ENCODE results near the gene PHOSPHO2. TPM values are rescaled to one million over a fixed set of nuclear protein-coding genes. Genes with fewer than 3 reads are reported as not detected.

The PHOSPHO2 gene
- total RNA-seq, 1 experiment from 2014 or later, result 6.9 TPM

- intact Hi-C loops (cut with micrococcal nuclease; ENCODE audit: unreplicated experiment), result no loop called here
- Histone ChIP-seq H3K27me3 (replicated peaks; ENCODE audit: insufficient read depth, low read depth, low read length, poor library complexity) (no peaks in the 10 kb centered on the region), H3K36me3 (ENCODE audit: insufficient read depth, low read length, poor library complexity, severe bottlenecking) (no peaks in the 10 kb centered on the region), H3K4me3 (ENCODE audit: low read depth, low read length, poor library complexity, severe bottlenecking) (peak overlapping the region; percentile 71), H3K27ac (ENCODE audit: low read depth, low read length, poor library complexity, severe bottlenecking) (no peak overlapping the region), H3K4me1 (ENCODE audit: insufficient read depth, low read length, poor library complexity, severe bottlenecking) (peaks cover 18% of the 10 kb centered on the region), H3K9me3 (ENCODE audit: low read depth, low read length, poor library complexity, severe bottlenecking) (no peaks in the 10 kb centered on the region)
- no peak for TF ChIP-seq EZH2 (IDR thresholded peaks at IDR 0.05; ENCODE audit: borderline replicate concordance, low read depth, low read length, poor library complexity, severe bottlenecking)
- TF ChIP-seq, protein P1, sequence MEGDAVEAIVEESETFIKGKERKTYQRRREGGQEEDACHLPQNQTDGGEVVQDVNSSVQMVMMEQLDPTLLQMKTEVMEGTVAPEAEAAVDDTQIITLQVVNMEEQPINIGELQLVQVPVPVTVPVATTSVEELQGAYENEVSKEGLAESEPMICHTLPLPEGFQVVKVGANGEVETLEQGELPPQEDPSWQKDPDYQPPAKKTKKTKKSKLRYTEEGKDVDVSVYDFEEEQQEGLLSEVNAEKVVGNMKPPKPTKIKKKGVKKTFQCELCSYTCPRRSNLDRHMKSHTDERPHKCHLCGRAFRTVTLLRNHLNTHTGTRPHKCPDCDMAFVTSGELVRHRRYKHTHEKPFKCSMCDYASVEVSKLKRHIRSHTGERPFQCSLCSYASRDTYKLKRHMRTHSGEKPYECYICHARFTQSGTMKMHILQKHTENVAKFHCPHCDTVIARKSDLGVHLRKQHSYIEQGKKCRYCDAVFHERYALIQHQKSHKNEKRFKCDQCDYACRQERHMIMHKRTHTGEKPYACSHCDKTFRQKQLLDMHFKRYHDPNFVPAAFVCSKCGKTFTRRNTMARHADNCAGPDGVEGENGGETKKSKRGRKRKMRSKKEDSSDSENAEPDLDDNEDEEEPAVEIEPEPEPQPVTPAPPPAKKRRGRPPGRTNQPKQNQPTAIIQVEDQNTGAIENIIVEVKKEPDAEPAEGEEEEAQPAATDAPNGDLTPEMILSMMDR (conservative IDR thresholded peaks at IDR 0.05; ENCODE audit: low read depth, low read length), result no peak
- CTCF ChIA-PET, result no interaction called here
- POLR2A ChIA-PET (ENCODE audit: low non-redundant PET), result no interaction called here
- BruUV-seq (replicated peaks), result no TSS peak
- DNase-seq (ENCODE audit: low spot score), result no peak
Observed at GRCh38 chr2:169732583-169733358, 38.5 kb downstream of the PHOSPHO2 start.

DNA sequence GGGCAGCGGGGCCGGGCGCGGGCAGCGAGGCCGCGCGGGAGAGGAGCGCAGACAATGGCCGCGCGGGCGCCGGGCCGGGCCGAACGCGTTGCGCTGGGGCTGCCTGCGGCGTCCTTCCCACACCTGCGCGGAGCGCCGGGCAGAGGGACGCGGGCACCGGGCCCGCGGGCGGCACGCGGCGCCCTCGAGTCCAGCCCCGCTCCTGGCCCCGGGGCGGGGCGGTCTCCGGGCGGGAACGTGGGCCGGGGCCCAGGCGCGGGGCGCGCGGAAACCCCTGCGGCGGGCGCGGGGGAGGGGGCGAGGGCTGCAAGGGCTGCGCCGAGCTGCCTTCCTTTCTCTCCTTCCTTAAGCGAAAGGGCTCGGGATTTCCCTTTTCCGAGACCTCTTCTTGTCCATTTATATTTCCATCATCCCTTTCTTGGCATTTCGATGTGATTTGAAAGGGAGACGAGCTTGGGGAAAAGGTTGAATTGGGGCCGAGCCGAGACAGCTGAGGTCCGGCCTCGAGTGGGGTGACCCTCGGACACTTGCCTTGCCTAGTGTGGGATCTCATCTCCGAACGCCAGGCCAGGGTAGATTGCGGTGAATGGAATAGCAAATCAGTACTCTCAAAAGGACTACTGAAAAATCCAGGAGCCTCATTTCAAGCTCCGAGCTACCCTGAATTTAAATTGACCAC lies 40.0 kb downstream of the PHOSPHO2 start:
- H3K27ac ChIP-seq (ENCODE audit: low read depth, low read length, poor library complexity, severe bottlenecking), result peak overlapping the region; percentile 69
- DNase-seq (ENCODE audit: low spot score), result peak; percentile 71
- no peaks in the 10 kb centered on the region for H3K9me3 ChIP-seq (ENCODE audit: low read depth, low read length, poor library complexity, severe bottlenecking)

GRCh38 chr2:169735623-169736022 lies 41.4 kb downstream of the PHOSPHO2 start:
- H3K4me3 ChIP-seq (ENCODE audit: low read depth, low read length, poor library complexity, severe bottlenecking), result peak overlapping the region; percentile 71
- ChIA-PET CTCF (no interaction called here), POLR2A (ENCODE audit: low non-redundant PET) (no interaction called here)

More for the DNA sequence above, 40.0 kb downstream of the PHOSPHO2 start:
- Histone ChIP-seq H3K27me3 (replicated peaks; ENCODE audit: insufficient read depth, low read depth, low read length, poor library complexity) (no peaks in the 10 kb centered on the region), H3K36me3 (ENCODE audit: insufficient read depth, low read length, poor library complexity, severe bottlenecking) (no peaks in the 10 kb centered on the region), H3K4me1 (ENCODE audit: insufficient read depth, low read length, poor library complexity, severe bottlenecking) (peaks cover 18% of the 10 kb centered on the region), H3K4me3 (ENCODE audit: low read depth, low read length, poor library complexity, severe bottlenecking) (peak overlapping the region; percentile 71)
- no TSS peak for BruUV-seq (replicated peaks)
- CTCF ChIA-PET, result no interaction called here
- POLR2A ChIA-PET (ENCODE audit: low non-redundant PET), result no interaction called here
- intact Hi-C loops (cut with micrococcal nuclease; ENCODE audit: unreplicated experiment), result no loop called here
- TF ChIP-seq, protein P1 (conservative IDR thresholded peaks at IDR 0.05; ENCODE audit: low read depth, low read length), result no peak
- no peak for TF ChIP-seq EZH2 (IDR thresholded peaks at IDR 0.05; ENCODE audit: borderline replicate concordance, low read depth, low read length, poor library complexity, severe bottlenecking)

More at GRCh38 chr2:169735623-169736022, 41.4 kb downstream of the PHOSPHO2 start:
- no peaks in the 10 kb centered on the region for H3K9me3 ChIP-seq (ENCODE audit: low read depth, low read length, poor library complexity, severe bottlenecking)
- H3K27ac ChIP-seq (ENCODE audit: low read depth, low read length, poor library complexity, severe bottlenecking), result no peak overlapping the region
- no peaks in the 10 kb centered on the region for H3K27me3 ChIP-seq (replicated peaks; ENCODE audit: insufficient read depth, low read depth, low read length, poor library complexity)
- TF ChIP-seq, protein P1 (conservative IDR thresholded peaks at IDR 0.05; ENCODE audit: low read depth, low read length), result no peak
- TF ChIP-seq EZH2 (IDR thresholded peaks at IDR 0.05; ENCODE audit: borderline replicate concordance, low read depth, low read length, poor library complexity, severe bottlenecking), result no peak
- intact Hi-C loops (cut with micrococcal nuclease; ENCODE audit: unreplicated experiment), result no loop called here
- no peak for DNase-seq (ENCODE audit: low spot score)
- TSS peak; percentile 61 for BruUV-seq (replicated peaks)
- H3K36me3 ChIP-seq (ENCODE audit: insufficient read depth, low read length, poor library complexity, severe bottlenecking), result no peaks in the 10 kb centered on the region
- peaks cover 18% of the 10 kb centered on the region for H3K4me1 ChIP-seq (ENCODE audit: insufficient read depth, low read length, poor library complexity, severe bottlenecking)
